ENCODE measurements around the gene MYOZ3.

MYOZ3 gene

GRCh38 chr5:150632305-150633160, 28.5 kb upstream of the MYOZ3 start:
- no peak for TF ChIP-seq CTCF (IDR thresholded peaks at IDR 0.05; ENCODE audit: low read depth, low read length, missing control alignments)
- H3K4me3 ChIP-seq (ENCODE audit: low read depth, low read length): no peak overlapping the region
- no peak for DNase-seq (ENCODE audit: low read depth)

- no peak for DNase-seq (ENCODE audit: low read depth)
- no peak for TF ChIP-seq CTCF (IDR thresholded peaks at IDR 0.05; ENCODE audit: low read depth, low read length, missing control alignments)
- no peak overlapping the region for H3K4me3 ChIP-seq (ENCODE audit: low read depth, low read length)
Observed at GRCh38 chr5:150633429-150633828, 27.6 kb upstream of the MYOZ3 start.

GRCh38 chr5:150636391-150637244, 24.4 kb upstream of the MYOZ3 start:
- DNase-seq (ENCODE audit: low read depth): no peak
- no peak overlapping the region for H3K4me3 ChIP-seq (ENCODE audit: low read depth, low read length)
- no peak for TF ChIP-seq CTCF (IDR thresholded peaks at IDR 0.05; ENCODE audit: low read depth, low read length, missing control alignments)

- DNase-seq (ENCODE audit: low read depth): no peak
- TF ChIP-seq CTCF (IDR thresholded peaks at IDR 0.05; ENCODE audit: low read depth, low read length, missing control alignments): no peak
- no peak overlapping the region for H3K4me3 ChIP-seq (ENCODE audit: low read depth, low read length)
Observed at GRCh38 chr5:150637245-150638052, 23.6 kb upstream of the MYOZ3 start.

- DNase-seq (ENCODE audit: low read depth): no peak
- H3K4me3 ChIP-seq (ENCODE audit: low read depth, low read length): no peak overlapping the region
- no peak for TF ChIP-seq CTCF (IDR thresholded peaks at IDR 0.05; ENCODE audit: low read depth, low read length, missing control alignments)
Observed at GRCh38 chr5:150638053-150638444, 23.0 kb upstream of the MYOZ3 start.

GRCh38 chr5:150638488-150639376, 22.3 kb upstream of the MYOZ3 start:
- no peak overlapping the region for H3K4me3 ChIP-seq (ENCODE audit: low read depth, low read length)
- no peak for TF ChIP-seq CTCF (IDR thresholded peaks at IDR 0.05; ENCODE audit: low read depth, low read length, missing control alignments)
- DNase-seq (ENCODE audit: low read depth): no peak
